ENCODE measurements around the gene JARID2. TPM values are rescaled to one million over a fixed set of nuclear protein-coding genes. Genes with fewer than 3 reads are reported as not detected.

Gene JARID2
- total and polyA plus RNA-seq, 12 donors: 2.3 to 11.6 (median 8.7) TPM

DNA sequence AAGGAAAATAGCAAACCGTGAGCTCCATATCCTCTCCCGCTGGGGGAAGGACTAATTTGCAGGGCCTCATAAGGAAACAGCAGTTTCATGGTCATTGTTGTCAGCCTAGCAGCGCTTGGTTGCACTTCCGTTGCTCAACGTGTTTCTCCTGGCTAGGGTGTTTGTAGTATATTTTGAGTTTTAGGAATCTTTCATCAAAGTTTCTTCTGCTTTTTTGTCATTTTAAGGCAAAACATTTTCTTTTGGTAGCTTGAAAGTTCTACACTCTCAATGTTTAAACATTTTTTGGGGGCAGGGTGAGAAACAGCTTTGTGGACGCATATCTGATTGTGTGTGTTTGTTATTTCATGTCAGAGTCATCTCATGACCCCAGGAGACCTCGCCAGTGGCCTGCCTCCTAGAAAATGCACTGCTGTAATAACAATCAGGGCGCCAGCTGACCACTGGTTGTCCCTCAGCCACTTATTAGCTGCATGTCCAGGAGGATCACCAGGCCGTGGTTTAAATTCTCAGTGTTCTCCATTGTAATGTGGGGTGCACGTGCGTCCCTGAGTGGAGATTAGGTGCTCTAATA lies 20.6 kb downstream of the JARID2 start:
- Histone ChIP-seq H3K27me3 (no peaks in the 10 kb centered on the region), H3K4me3 (peak overlapping the region in 3 of 10 donors; percentile 6 to 26 (median 13)), H3K4me1 (peaks cover 22 to 76% (median 66%) of the 10 kb centered on the region in 9 donors), H3K9me3 (no peaks in the 10 kb centered on the region), H3K27ac (peak overlapping the region in 9 of 10 donors; percentile 40 to 84 (median 66)), H3K36me3 (no peaks in the 10 kb centered on the region)
- TF ChIP-seq, protein P1, sequence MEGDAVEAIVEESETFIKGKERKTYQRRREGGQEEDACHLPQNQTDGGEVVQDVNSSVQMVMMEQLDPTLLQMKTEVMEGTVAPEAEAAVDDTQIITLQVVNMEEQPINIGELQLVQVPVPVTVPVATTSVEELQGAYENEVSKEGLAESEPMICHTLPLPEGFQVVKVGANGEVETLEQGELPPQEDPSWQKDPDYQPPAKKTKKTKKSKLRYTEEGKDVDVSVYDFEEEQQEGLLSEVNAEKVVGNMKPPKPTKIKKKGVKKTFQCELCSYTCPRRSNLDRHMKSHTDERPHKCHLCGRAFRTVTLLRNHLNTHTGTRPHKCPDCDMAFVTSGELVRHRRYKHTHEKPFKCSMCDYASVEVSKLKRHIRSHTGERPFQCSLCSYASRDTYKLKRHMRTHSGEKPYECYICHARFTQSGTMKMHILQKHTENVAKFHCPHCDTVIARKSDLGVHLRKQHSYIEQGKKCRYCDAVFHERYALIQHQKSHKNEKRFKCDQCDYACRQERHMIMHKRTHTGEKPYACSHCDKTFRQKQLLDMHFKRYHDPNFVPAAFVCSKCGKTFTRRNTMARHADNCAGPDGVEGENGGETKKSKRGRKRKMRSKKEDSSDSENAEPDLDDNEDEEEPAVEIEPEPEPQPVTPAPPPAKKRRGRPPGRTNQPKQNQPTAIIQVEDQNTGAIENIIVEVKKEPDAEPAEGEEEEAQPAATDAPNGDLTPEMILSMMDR (IDR thresholded peaks at IDR 0.05): no peak
- ATAC-seq (peak in 7 of 8 donors; percentile 52 to 83 (median 68)), DNase-seq (peak in 1 of 2 donors; percentile 45)
- intact Hi-C loops (cut with DNase I): loop anchor here in 3 of 10 donors (2.0 to 10.0 kb wide), 4 partner anchors 18 to 1052 kb away; no protein-coding TSS in a partner anchor
- WGBS, 2 donors: 20 to 29% methylated on average over 11 of the region's 11 CpGs

DNA sequence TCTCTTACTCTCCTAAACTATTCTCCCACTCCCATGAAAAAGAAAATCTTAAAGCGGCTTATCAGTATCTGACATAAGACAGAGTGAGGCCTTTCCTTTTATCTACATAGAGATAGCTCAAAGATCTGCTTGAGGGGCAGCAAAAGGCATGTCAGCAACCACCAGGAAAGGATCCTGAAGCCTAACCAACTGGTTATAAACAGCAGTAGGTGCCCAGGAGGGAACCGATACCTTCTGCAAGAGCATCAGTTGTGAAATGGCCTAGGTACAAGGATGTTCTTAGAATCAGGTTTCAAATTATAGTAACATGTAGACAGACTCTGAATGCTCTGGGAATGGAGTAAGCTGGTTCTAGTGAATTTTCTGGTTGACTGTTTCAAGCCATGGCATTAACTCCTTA lies 21.4 kb downstream of the JARID2 start:
- Histone ChIP-seq H3K9me3 (no peaks in the 10 kb centered on the region), H3K36me3 (no peaks in the 10 kb centered on the region), H3K27ac (peak overlapping the region in 8 of 10 donors; percentile 40 to 84 (median 68)), H3K4me3 (no peak overlapping the region), H3K4me1 (peaks cover 22 to 78% (median 66%) of the 10 kb centered on the region in 9 donors), H3K27me3 (no peaks in the 10 kb centered on the region)
- TF ChIP-seq, protein P1 (IDR thresholded peaks at IDR 0.05): no peak
- intact Hi-C loops (cut with DNase I): loop anchor here in 3 of 10 donors (2.0 to 10.0 kb wide), 4 partner anchors 18 to 1052 kb away; no protein-coding TSS in a partner anchor
- no peak for DNase-seq
- WGBS, 2 donors: 79 to 92% methylated on average over 2 of the region's 2 CpGs
- no peak for ATAC-seq

GRCh38 chr6:15268137-15268908 lies 22.5 kb downstream of the JARID2 start:
- Histone ChIP-seq H3K27me3 (no peaks in the 10 kb centered on the region), H3K36me3 (no peaks in the 10 kb centered on the region), H3K4me1 (peaks cover 22 to 76% (median 66%) of the 10 kb centered on the region in 9 donors), H3K4me3 (peak overlapping the region in 3 of 10 donors; percentile 0 to 20 (median 2)), H3K9me3 (no peaks in the 10 kb centered on the region), H3K27ac (peak overlapping the region in 9 of 10 donors; percentile 40 to 84 (median 65))
- intact Hi-C loops (cut with DNase I): loop anchor here in 3 of 10 donors (5.0 to 10.0 kb wide), 3 partner anchors 174 to 1054 kb away; no protein-coding TSS in a partner anchor
- 29 to 31% methylated on average over 10 of the region's 10 CpGs for WGBS, 2 donors
- peak in 4 of 8 donors; percentile 8 to 32 (median 26) for ATAC-seq
- TF ChIP-seq, protein P1 (IDR thresholded peaks at IDR 0.05): no peak
- DNase-seq: no peak

DNA sequence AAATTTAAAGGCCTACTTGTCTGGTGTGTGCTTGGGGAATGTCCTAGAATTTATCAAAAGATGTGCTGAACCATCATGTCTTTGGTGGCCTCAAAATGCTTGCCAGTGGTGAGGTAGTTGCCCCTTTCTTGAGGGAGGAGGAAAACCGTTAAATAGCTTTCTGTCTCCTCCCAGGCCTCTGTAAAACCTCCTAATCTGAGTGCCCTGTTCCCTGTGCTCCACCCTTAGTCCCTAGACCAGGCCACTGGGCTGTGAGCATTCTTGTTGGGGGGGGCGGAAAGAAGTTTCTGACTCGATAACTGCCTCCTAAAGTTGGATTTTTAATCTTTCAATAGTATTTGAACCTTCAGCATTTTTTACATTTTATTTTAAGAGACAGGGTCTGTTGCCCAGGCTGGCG lies 23.1 kb downstream of the JARID2 start:
- H3K4me3 ChIP-seq: peak overlapping the region in 1 of 10 donors; percentile 0
- H3K27me3 ChIP-seq: no peaks in the 10 kb centered on the region
- DNase-seq (no peak), ATAC-seq (no peak)
- intact Hi-C loops (cut with DNase I): loop anchor here in 3 of 10 donors (5.0 to 10.0 kb wide), 3 partner anchors 173 to 1054 kb away; no protein-coding TSS in a partner anchor
- H3K4me1 ChIP-seq: peaks cover 22 to 69% (median 60%) of the 10 kb centered on the region in 9 donors
- H3K27ac ChIP-seq: peak overlapping the region in 9 of 10 donors; percentile 40 to 84 (median 65)
- WGBS, 2 donors: 62 to 69% methylated on average over 4 of the region's 4 CpGs
- TF ChIP-seq, protein P1 (IDR thresholded peaks at IDR 0.05): no peak
- H3K9me3 ChIP-seq: no peaks in the 10 kb centered on the region
- H3K36me3 ChIP-seq: peaks cover 0 to 6% (median 0%) of the 10 kb centered on the region in 9 donors

Data from heart right ventricle (tissue), 16 donors.